HG03108 (cell line): Measurements from ENCODE around the gene LMO7.
"Not testable (repeated sequence)": the region's sequence is repeated elsewhere in the genome, so short reads cannot be mapped to it uniquely, and the experiment has no call there.

Experiments used
- ATAC-seq: cut with Tn5 transposase; IDR thresholded peaks from one replicate; pipeline ENCODE4 v1.9.1; 2021; ENCODE audit warnings: moderate library complexity; ENCODE audit not compliant: unreplicated experiment

Gene LMO7

GRCh38 chr13:75645141-75645540, 9.0 kb downstream of the LMO7 start:
- no peak for ATAC-seq

GRCh38 chr13:75647126-75647784, 11.1 kb downstream of the LMO7 start:
- ATAC-seq: peak; percentile 85

GRCh38 chr13:75648446-75648845, 12.3 kb downstream of the LMO7 start:
- ATAC-seq: no peak

DNA sequence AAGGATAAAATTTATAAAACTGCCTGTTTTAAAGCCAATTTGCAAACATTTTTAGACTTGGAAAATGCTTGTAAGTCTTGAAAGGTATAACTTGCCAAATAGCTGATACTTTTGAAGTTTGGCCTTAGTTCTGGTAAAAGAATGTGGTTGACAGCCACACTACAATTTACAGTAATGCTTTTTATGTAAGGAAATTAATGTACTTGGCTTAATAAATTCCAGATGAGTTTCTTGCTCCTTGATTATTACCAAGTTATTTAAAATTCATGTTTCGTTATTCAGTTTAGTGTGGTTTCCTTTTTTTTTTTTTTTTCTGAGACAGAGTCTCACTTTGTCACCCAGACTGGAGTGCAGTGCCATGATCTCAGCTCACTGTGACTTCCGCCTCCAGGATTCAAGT, 14.9 kb downstream of the LMO7 start:
- no peak for ATAC-seq

DNA sequence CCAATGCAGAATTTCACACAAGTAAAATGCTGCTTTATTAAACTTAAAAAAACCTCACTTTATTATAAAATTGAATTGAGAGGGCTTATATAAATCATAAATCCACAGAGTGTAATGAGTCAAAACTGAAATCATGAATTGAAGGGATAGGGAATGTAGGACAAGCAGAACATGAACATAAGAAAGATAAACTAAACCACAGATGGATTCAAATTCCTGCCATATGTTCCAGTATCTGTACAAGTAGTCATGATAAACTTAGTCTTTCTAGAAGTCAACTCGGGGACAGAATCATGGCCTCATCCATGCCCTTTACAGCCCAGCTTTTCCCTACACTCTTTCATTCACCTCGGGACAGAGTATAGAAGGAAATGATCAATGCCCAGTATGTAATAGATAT, 16.6 kb downstream of the LMO7 start:
- no peak for ATAC-seq

GRCh38 chr13:75656425-75656989, 20.4 kb downstream of the LMO7 start:
- ATAC-seq: no peak

DNA sequence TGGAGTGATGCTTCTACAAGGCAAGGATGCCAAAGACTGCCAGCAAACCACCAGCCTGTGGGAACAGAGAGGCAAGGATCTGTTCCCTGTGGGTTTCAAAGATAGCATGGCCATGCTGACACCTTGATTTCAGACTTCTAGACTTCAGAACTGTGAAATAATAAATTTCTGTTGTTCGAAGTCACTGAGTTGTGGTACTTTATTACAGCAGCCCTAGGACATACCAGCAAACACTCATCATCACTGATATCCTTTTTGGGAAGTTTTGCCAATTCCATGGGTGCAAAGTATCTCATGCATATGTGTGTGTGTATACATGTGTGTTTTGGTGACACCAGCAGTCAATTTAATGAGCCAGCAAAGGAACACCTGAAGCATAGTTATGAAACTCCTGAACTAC, 21.0 kb downstream of the LMO7 start:
- no peak for ATAC-seq

DNA sequence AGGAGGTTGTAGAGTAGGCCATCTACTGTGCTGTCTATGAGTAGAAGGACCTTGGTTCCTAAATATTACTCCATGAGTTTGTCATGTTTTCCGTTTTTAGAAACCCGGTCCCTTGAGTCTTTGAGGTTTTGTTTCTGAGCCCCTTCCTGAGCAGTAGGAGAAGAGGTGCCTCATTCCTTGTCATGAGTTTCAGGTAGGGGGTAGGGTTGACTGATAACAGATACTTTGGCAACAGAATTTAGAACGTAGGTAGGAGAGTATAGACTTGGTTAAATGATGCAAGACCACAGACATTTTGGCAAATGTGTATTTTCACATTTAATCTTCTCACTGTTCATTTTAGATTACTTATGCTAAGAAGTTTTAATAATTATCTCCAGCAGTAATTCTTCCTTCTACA, 24.6 kb downstream of the LMO7 start:
- ATAC-seq: no peak

GRCh38 chr13:75661443-75661842, 25.3 kb downstream of the LMO7 start:
- no peak for ATAC-seq

- ATAC-seq: no peak
Measured at GRCh38 chr13:75666646-75667351, 30.7 kb downstream of the LMO7 start.

- ATAC-seq: no peak
Measured at GRCh38 chr13:75669706-75670105, 33.6 kb downstream of the LMO7 start.

GRCh38 chr13:75670496-75670895, 34.4 kb downstream of the LMO7 start:
- no peak for ATAC-seq

DNA sequence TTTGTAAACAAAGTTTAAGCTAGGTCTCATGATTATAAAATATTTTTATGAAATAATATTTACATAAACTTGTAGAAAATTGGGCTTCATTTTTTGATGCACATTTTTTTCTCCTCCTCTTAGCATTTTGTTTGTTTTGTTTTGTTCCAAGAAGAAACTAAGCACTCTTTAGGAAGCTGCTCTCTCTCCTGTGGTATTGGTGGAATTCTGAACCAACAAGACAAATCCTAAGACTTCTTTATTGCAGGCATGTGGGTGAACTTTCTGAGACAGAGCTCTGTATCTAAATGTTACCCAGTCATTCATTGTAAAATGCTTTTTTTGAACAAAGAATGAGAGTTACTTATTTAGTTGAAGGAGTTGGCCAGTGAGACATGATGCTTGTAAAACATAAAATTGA, 39.3 kb downstream of the LMO7 start:
- ATAC-seq: no peak

GRCh38 chr13:75679459-75679858, 43.3 kb downstream of the LMO7 start:
- ATAC-seq: no peak

DNA sequence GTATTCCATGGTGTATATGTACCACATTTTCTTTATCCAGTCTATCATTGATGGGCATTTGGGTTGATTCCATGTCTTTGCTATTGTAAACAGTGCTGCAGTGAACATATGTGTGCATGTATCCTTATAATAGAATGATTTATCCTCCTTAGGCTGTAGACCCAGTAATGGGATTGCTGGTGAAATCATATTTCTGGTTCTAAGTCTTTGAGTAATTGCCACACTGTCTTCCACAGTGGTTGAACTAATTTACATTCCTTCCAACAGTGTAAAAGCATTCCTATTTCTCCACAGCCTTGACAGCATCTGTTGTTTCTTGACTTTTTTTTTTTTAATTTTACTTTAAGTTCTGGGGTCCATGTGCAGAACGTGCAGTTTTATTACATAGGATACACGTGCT, 44.1 kb downstream of the LMO7 start:
- not testable (repeated sequence) for ATAC-seq

DNA sequence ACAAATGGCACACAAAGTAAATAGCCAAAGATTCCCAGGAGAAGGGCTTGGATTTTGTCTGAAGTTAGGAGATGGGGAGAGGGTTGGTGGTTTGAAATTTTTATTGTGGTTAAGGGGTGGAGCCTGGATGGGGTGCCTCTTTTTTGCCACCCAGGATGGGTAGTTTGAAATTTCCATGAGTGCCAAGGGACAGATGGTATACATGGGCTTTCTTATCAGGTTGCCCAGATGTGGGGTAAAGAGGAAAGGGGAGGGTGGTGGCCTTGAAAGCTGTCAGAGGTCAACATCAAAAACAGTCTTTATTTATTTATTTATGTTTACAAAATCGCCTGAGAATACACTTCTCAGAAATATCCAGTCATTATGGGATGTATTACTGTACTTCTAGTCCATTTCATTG, 46.2 kb downstream of the LMO7 start:
- no peak for ATAC-seq

DNA sequence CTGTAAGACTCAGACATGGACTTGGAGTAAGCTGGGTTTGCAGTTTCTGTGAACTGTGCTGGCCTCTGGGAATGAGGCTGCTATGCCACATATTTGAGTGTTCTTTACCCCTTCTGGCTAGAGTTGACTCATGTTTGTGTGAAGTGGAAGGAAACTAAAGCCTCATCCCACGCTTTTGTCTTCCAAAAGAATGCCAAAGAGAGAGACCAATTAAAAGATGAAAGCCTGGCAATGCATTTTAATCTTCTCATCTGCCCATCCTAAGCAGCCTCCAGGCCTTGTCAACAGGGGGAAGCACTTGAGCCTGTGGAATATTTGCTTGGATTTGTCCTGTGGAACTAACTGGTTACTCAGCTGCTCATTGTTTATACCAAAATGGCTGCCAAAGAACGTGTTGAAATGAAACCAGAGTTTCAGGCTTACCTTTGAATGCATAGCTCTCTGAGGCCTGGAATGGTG, 49.1 kb downstream of the LMO7 start:
- ATAC-seq: no peak

- ATAC-seq: no peak
Measured at GRCh38 chr13:75687150-75687763, 51.1 kb downstream of the LMO7 start.

DNA sequence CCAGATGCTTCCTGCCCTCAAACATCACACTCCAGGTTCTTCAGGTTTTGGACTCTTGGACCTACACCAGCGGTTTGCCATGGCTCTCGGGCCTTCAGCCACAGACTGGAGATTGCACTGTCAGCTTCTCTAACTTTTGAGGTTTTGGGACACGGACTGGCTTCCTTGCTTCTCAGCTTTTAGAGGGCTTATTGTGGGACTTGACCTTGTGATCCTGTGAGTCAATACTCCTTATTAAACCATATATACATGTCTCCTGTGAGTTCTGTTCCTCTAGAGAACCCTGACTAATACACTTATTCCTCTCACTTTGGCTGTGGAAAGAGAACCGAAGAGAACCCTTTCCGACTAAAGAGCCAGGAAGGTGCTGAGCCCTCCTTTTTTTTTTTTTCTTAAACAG, 53.6 kb downstream of the LMO7 start:
- ATAC-seq: no peak

- no peak for ATAC-seq
Measured at GRCh38 chr13:75690607-75691006, 54.5 kb downstream of the LMO7 start.

GRCh38 chr13:75691183-75691582, 55.1 kb downstream of the LMO7 start:
- ATAC-seq: no peak

DNA sequence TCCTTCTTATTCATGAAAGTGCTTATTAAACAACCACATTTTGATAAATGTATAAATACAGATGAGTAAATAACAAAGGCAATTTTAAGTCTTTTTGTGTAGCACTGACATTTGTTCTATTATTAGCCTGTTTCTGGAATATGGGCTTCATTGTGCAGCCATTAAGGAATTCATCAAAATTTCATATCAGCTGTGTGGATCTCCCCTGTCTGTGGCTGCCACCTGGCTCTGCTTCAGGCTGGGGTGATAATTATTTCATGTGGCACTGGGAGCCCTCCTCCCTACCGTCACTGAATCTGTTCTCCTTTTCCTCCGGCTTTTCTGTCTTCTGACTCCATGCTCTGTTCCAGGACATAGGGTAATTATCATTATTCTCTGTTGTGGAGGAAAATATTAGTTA, 57.1 kb downstream of the LMO7 start:
- no peak for ATAC-seq
